ENCODE results near the gene PRPF18. TPM values are rescaled to one million over a fixed set of nuclear protein-coding genes. Genes with fewer than 3 reads are reported as not detected.
A peak's percentile ranks its signal among the peaks of the same experiment; 100 is the strongest.

PRPF18 gene
- total and polyA plus RNA-seq, 2 donors from 2014 or later, result 23.0 to 24.4 TPM

DNA sequence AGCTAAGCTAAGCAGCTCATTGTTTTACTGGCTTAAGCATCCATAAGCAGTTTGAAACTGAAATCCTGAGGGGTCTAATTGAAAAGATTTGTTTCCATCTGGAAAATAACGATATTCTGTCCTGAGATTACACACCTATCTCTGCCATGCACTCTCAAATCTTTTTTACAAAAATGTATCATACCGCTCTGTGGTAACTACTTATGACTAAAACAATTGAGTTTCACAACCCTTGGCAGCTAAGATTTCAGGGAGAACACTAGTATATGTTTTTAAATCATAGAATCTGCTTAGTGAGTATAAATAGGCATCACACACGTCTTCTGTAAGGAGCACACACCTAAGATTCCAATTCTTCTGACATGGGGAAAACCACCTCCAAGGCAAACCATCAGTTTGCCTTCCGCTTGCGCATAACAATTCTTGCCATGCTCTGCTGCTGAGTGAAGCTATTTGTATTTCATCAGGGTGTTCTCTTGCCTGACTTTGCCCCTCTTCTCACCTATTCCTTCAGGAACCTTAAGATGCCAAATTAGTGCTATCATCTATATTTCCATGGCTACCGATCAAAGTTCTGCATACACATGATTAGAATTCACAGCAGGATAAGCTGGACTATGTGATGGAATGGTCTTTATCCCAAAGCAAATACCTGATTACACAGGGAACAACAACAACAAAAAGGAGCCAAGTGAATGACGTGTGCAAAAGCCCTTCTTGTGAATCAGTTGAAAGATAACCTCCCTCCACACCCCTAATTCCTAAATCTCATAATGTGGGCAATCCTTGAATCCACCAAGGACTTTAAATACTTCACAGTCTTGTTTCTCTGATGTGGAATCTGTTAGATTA, 40.9 kb downstream of the PRPF18 start:
- no peaks in the 10 kb centered on the region for H3K9me3 ChIP-seq (ENCODE audit: control insufficient read depth in 2 of 3, insufficient read depth in 1 of 3, low read length in 3 of 3)
- TF ChIP-seq, protein P1, sequence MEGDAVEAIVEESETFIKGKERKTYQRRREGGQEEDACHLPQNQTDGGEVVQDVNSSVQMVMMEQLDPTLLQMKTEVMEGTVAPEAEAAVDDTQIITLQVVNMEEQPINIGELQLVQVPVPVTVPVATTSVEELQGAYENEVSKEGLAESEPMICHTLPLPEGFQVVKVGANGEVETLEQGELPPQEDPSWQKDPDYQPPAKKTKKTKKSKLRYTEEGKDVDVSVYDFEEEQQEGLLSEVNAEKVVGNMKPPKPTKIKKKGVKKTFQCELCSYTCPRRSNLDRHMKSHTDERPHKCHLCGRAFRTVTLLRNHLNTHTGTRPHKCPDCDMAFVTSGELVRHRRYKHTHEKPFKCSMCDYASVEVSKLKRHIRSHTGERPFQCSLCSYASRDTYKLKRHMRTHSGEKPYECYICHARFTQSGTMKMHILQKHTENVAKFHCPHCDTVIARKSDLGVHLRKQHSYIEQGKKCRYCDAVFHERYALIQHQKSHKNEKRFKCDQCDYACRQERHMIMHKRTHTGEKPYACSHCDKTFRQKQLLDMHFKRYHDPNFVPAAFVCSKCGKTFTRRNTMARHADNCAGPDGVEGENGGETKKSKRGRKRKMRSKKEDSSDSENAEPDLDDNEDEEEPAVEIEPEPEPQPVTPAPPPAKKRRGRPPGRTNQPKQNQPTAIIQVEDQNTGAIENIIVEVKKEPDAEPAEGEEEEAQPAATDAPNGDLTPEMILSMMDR (IDR thresholded peaks at IDR 0.05; ENCODE audit: borderline replicate concordance, extremely low read depth, insufficient read depth), result no peak
- no peak overlapping the region for H3K9ac ChIP-seq (ENCODE audit: low read length in 3 of 3)
- H3K4me1 ChIP-seq (ENCODE audit: control insufficient read depth in 2 of 3, insufficient read depth in 2 of 3, low read depth in 1 of 3, low read length in 3 of 3), result no peaks in the 10 kb centered on the region
- FAIRE-seq (no peak), DNase-seq (no peak)
- H3K4me3 ChIP-seq (ENCODE audit: low read length in 3 of 3), result no peak overlapping the region
- H3K27me3 ChIP-seq (ENCODE audit: control insufficient read depth, insufficient read depth, low read length), result no peaks in the 10 kb centered on the region
- no peak overlapping the region for H3K27ac ChIP-seq (ENCODE audit: low read depth in 2 of 2, low read length in 2 of 2)
- peaks cover 0 to 6% (median 0%) of the 10 kb centered on the region in 3 donors for H3K36me3 ChIP-seq (ENCODE audit: control insufficient read depth in 2 of 3, insufficient read depth in 3 of 3, low read length in 3 of 3)
- intact Hi-C loops (cut with DNase I), result no loop called here

DNA sequence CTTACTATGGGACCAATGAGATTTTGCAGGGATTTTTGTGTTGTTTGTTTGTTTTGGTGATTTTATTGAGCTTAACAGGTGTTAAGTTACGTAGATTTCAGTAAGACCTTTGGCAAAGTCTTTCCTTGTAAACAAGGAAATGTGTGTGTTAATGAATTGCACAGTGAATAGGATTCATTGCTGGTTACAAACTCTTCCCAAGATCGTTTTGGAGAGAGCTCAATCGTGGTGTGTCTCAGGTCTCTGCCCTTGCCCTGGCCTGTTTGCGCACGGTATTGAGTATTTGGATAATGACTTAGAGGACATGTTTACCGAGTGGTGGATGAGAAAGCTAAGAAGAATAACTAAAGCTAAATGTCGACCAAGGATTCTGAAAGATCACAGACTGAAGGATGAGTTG, 41.9 kb downstream of the PRPF18 start:
- TF ChIP-seq, protein P1 (IDR thresholded peaks at IDR 0.05; ENCODE audit: borderline replicate concordance, extremely low read depth, insufficient read depth), result no peak
- H3K27me3 ChIP-seq (ENCODE audit: control insufficient read depth, insufficient read depth, low read length), result no peaks in the 10 kb centered on the region
- DNase-seq (no peak), FAIRE-seq (no peak)
- intact Hi-C loops (cut with DNase I), result no loop called here
- H3K27ac ChIP-seq (ENCODE audit: low read depth in 2 of 2, low read length in 2 of 2), result no peak overlapping the region
- no peaks in the 10 kb centered on the region for H3K9me3 ChIP-seq (ENCODE audit: control insufficient read depth in 2 of 3, insufficient read depth in 1 of 3, low read length in 3 of 3)
- peaks cover 0 to 6% (median 0%) of the 10 kb centered on the region in 3 donors for H3K36me3 ChIP-seq (ENCODE audit: control insufficient read depth in 2 of 3, insufficient read depth in 3 of 3, low read length in 3 of 3)
- H3K4me1 ChIP-seq (ENCODE audit: control insufficient read depth in 2 of 3, insufficient read depth in 2 of 3, low read depth in 1 of 3, low read length in 3 of 3), result peaks cover 0 to 4% (median 0%) of the 10 kb centered on the region in 3 donors
- H3K9ac ChIP-seq (ENCODE audit: low read length in 3 of 3), result no peak overlapping the region
- no peak overlapping the region for H3K4me3 ChIP-seq (ENCODE audit: low read length in 3 of 3)

DNA sequence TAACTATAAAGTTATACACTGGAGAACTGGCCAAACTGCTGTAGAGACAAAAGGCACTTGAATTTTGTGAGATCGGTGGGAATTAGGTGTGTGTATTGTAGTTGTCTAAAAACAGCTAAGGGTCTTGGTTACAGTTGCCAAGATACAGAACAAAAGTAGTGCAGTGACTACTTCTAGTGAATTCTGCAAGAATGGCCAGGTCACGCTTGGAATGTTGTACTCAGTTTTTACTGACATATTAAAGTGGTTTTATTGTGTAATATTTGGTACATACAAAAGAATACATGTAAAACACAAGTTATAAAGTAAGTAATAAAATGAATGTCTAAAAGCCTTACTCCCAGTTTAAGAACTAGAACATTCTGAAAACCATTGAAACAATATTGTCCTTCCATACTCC, 42.4 kb downstream of the PRPF18 start:
- intact Hi-C loops (cut with DNase I), result no loop called here

More for the DNA sequence above, 42.4 kb downstream of the PRPF18 start:
- H3K27me3 ChIP-seq (ENCODE audit: control insufficient read depth, insufficient read depth, low read length), result no peaks in the 10 kb centered on the region
- peaks cover 0 to 6% (median under 1%) of the 10 kb centered on the region in 3 donors for H3K36me3 ChIP-seq (ENCODE audit: control insufficient read depth in 2 of 3, insufficient read depth in 3 of 3, low read length in 3 of 3)
- TF ChIP-seq, protein P1 (IDR thresholded peaks at IDR 0.05; ENCODE audit: borderline replicate concordance, extremely low read depth, insufficient read depth), result no peak
- H3K4me3 ChIP-seq (ENCODE audit: low read length in 3 of 3), result no peak overlapping the region
- no peaks in the 10 kb centered on the region for H3K9me3 ChIP-seq (ENCODE audit: control insufficient read depth in 2 of 3, insufficient read depth in 1 of 3, low read length in 3 of 3)
- FAIRE-seq (no peak), DNase-seq (peak in 2 of 5 donors; percentile 30 to 45)
- H3K9ac ChIP-seq (ENCODE audit: low read length in 3 of 3), result no peak overlapping the region
- H3K4me1 ChIP-seq (ENCODE audit: control insufficient read depth in 2 of 3, insufficient read depth in 2 of 3, low read depth in 1 of 3, low read length in 3 of 3), result peaks cover 0 to 4% (median 0%) of the 10 kb centered on the region in 3 donors
- H3K27ac ChIP-seq (ENCODE audit: low read depth in 2 of 2, low read length in 2 of 2), result no peak overlapping the region
